Neural progenitor cell (in vitro differentiated cells): ENCODE measurements around the gene DOCK4.
"Not testable (repeated sequence)": the region's sequence is repeated elsewhere in the genome, so short reads cannot be mapped to it uniquely, and the experiment has no call there.

Experiments
- EZH2 ChIP-seq: fragments of 200-600 bp; sonication (generic); IDR thresholded peaks from 2 replicates; pipeline ENCODE4 v1.6.1; 2017; ENCODE audit warnings: antibody characterized with exemption, mild to moderate bottlenecking, moderate library complexity
- EZH2phosphoT487 ChIP-seq: fragments of 200-600 bp; sonication (generic); IDR thresholded peaks from 2 replicates; pipeline ENCODE4 v1.6.1; 2017; ENCODE audit warnings: antibody characterized with exemption
- TF ChIP-seq, protein P1 (sequence below): fragments of 200-600 bp; sonication (generic); IDR thresholded peaks from 2 replicates; pipeline ENCODE4 v1.5.1; 2017; ENCODE audit warnings: antibody characterized with exemption, mild to moderate bottlenecking

- TF ChIP-seq, protein P1, sequence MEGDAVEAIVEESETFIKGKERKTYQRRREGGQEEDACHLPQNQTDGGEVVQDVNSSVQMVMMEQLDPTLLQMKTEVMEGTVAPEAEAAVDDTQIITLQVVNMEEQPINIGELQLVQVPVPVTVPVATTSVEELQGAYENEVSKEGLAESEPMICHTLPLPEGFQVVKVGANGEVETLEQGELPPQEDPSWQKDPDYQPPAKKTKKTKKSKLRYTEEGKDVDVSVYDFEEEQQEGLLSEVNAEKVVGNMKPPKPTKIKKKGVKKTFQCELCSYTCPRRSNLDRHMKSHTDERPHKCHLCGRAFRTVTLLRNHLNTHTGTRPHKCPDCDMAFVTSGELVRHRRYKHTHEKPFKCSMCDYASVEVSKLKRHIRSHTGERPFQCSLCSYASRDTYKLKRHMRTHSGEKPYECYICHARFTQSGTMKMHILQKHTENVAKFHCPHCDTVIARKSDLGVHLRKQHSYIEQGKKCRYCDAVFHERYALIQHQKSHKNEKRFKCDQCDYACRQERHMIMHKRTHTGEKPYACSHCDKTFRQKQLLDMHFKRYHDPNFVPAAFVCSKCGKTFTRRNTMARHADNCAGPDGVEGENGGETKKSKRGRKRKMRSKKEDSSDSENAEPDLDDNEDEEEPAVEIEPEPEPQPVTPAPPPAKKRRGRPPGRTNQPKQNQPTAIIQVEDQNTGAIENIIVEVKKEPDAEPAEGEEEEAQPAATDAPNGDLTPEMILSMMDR = not testable (repeated sequence)
- not testable (repeated sequence) for TF ChIP-seq EZH2phosphoT487, EZH2
Measured at GRCh38 chr7:112249967-112250366, 43.8 kb upstream of the DOCK4 start.
